ENCODE data around the gene KCNT2.

DNA sequence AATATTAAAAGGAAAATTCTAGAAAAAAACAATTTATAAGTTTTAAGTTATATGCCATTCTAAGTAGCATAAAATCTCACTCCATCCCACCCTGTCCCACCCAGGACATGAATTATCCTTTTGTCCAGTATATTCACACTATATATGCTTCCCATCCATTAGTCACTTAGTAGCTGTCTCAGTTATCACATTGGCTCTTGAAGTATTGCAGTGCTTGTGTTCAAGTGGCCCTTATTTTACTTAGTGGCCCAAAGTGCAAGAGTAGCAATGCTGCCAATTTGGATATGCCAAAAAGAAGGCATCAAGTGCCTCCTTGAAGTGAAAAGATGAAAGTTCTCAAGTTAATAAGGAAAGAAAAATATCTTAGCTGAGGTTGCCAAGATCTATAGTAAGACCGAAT, 192.3 kb downstream of the KCNT2 start:
- no peak for TF ChIP-seq EZH2phosphoT487 (IDR thresholded peaks at IDR 0.05; ENCODE audit: insufficient read depth, low read depth)
- TF ChIP-seq EZH2 (IDR thresholded peaks at IDR 0.05; ENCODE audit: insufficient read depth, poor library complexity, severe bottlenecking) = no peak
